ENCODE results near the gene SENP7.

- TF ChIP-seq CTCF (IDR thresholded peaks at IDR 0.05): no peak
- TF ChIP-seq POLR2A (IDR thresholded peaks at IDR 0.05): no peak
These were observed 15.2 kb downstream of the SENP7 start for GRCh38 chr3:101497803-101498202.
